Measurements from ENCODE around the gene SCFD2.

DNA sequence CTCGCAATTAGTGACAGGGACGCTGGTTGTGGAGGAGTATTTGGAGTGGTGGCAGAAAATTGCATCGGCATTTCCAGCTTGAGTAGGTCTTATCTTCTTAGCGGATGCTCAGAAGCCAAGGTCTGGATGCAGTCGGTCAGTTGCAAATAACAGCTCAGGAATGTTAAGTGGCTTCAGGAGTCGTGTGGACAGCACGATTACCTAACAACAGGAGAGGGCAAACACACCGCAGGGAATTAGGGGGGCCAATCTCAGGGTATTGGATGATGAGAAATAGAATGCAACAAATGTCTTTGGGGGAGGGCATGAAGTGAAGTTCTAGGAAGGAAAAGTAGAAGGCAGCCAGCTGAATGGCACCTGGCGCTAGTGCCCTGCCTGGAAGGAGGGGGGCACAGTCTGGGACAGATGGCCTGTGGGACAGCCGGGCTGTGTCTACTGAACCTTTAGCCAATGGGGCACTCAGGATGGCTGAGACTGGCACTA is 492.0 kb downstream of the SCFD2 start:
- TF ChIP-seq, protein P1, sequence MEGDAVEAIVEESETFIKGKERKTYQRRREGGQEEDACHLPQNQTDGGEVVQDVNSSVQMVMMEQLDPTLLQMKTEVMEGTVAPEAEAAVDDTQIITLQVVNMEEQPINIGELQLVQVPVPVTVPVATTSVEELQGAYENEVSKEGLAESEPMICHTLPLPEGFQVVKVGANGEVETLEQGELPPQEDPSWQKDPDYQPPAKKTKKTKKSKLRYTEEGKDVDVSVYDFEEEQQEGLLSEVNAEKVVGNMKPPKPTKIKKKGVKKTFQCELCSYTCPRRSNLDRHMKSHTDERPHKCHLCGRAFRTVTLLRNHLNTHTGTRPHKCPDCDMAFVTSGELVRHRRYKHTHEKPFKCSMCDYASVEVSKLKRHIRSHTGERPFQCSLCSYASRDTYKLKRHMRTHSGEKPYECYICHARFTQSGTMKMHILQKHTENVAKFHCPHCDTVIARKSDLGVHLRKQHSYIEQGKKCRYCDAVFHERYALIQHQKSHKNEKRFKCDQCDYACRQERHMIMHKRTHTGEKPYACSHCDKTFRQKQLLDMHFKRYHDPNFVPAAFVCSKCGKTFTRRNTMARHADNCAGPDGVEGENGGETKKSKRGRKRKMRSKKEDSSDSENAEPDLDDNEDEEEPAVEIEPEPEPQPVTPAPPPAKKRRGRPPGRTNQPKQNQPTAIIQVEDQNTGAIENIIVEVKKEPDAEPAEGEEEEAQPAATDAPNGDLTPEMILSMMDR (conservative IDR thresholded peaks at IDR 0.05 in 1 of 2, IDR thresholded peaks at IDR 0.05 in 1 of 2; ENCODE audit: extremely low read depth in 1 of 2, insufficient read depth in 1 of 2, low read depth in 1 of 2, low read length in 2 of 2), result no peak
- TF ChIP-seq EZH2 (IDR thresholded peaks at IDR 0.05; ENCODE audit: borderline replicate concordance, low read length), result no peak
